ENCODE measurements around the gene PPP2CA. TPM values are rescaled to one million over a fixed set of nuclear protein-coding genes. Genes with fewer than 3 reads are reported as not detected.

PPP2CA gene
- total and polyA plus RNA-seq, 2 of the 13 experiments (the other 11 are each of a cell fraction or from before 2014, with no cell fraction given): 82.4 to 171 TPM

GRCh38 chr5:134225780-134226440 is at the start of gene PPP2CA (continued):
- TF ChIP-seq ZNF124 (CRISPR knock-in tag; IDR thresholded peaks at IDR 0.05) (no peak), PCBP2 (optimal IDR thresholded peaks at IDR 0.05; ENCODE audit: low read depth, low read length, poor library complexity, severe bottlenecking) (no peak), ZNF235 (CRISPR knock-in tag; IDR thresholded peaks at IDR 0.05; ENCODE audit: borderline replicate concordance) (no peak), SMAD1 (CRISPR knock-in tag; IDR thresholded peaks at IDR 0.05; ENCODE audit: borderline replicate concordance, low read depth) (no peak), SRSF1 (optimal IDR thresholded peaks at IDR 0.05; ENCODE audit: low read depth, low read length) (no peak), ZNF329 (CRISPR knock-in tag; IDR thresholded peaks at IDR 0.05; ENCODE audit: low read depth) (no peak; the same call in none of the 2 replicates), MEIS1 (CRISPR knock-in tag; IDR thresholded peaks at IDR 0.05; ENCODE audit: borderline replicate concordance) (no peak; the same call in 1 of the 2 replicates), ZNF431 (CRISPR knock-in tag; IDR thresholded peaks at IDR 0.05; ENCODE audit: borderline replicate concordance, low read depth) (no peak; the same call in 1 of the 2 replicates), ZNF790 (CRISPR knock-in tag; IDR thresholded peaks at IDR 0.05; ENCODE audit: borderline replicate concordance) (no peak), HOXA3 (CRISPR knock-in tag; IDR thresholded peaks at IDR 0.05) (peak; percentile 99), HDAC1 (CRISPR knock-in tag; IDR thresholded peaks at IDR 0.05) (peak; percentile 36), HMG20B (CRISPR knock-in tag; conservative IDR thresholded peaks at IDR 0.05) (no peak), ZNF619 (CRISPR knock-in tag; IDR thresholded peaks at IDR 0.05) (no peak), SMARCE1 (IDR thresholded peaks at IDR 0.05; ENCODE audit: borderline replicate concordance) (no peak), ZBTB34 (CRISPR knock-in tag; IDR thresholded peaks at IDR 0.05) (no peak), EEA1 (CRISPR knock-in tag; IDR thresholded peaks at IDR 0.05; ENCODE audit: borderline replicate concordance) (no peak; the same call in 1 of the 2 replicates), ZNF639 (CRISPR knock-in tag; conservative IDR thresholded peaks at IDR 0.05) (peak; percentile 58; the same call in 1 of the 2 replicates), ISX (CRISPR knock-in tag; conservative IDR thresholded peaks at IDR 0.05) (no peak), GRHL1 (CRISPR knock-in tag; conservative IDR thresholded peaks at IDR 0.05) (no peak)
- TF ChIP-seq, protein P1, sequence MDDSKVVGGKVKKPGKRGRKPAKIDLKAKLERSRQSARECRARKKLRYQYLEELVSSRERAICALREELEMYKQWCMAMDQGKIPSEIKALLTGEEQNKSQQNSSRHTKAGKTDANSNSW (CRISPR knock-in tag; IDR thresholded peaks at IDR 0.05; ENCODE audit: borderline replicate concordance): no peak
- TF ChIP-seq, protein P2, sequence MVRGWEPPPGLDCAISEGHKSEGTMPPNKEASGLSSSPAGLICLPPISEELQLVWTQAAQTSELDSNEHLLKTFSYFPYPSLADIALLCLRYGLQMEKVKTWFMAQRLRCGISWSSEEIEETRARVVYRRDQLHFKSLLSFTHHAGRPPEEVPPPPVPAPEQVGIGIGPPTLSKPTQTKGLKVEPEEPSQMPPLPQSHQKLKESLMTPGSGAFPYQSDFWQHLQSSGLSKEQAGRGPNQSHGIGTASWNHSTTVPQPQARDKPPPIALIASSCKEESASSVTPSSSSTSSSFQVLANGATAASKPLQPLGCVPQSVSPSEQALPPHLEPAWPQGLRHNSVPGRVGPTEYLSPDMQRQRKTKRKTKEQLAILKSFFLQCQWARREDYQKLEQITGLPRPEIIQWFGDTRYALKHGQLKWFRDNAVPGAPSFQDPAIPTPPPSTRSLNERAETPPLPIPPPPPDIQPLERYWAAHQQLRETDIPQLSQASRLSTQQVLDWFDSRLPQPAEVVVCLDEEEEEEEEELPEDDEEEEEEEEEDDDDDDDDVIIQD (CRISPR knock-in tag; IDR thresholded peaks at IDR 0.05; ENCODE audit: low read depth): no peak
- TF ChIP-seq, protein P3, sequence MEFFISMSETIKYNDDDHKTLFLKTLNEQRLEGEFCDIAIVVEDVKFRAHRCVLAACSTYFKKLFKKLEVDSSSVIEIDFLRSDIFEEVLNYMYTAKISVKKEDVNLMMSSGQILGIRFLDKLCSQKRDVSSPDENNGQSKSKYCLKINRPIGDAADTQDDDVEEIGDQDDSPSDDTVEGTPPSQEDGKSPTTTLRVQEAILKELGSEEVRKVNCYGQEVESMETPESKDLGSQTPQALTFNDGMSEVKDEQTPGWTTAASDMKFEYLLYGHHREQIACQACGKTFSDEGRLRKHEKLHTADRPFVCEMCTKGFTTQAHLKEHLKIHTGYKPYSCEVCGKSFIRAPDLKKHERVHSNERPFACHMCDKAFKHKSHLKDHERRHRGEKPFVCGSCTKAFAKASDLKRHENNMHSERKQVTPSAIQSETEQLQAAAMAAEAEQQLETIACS (CRISPR knock-in tag; IDR thresholded peaks at IDR 0.05): no peak; the same call in 1 of the 2 replicates

Measured in HepG2 (cell line).